ENCODE results near the gene TMEM106B.

DNA sequence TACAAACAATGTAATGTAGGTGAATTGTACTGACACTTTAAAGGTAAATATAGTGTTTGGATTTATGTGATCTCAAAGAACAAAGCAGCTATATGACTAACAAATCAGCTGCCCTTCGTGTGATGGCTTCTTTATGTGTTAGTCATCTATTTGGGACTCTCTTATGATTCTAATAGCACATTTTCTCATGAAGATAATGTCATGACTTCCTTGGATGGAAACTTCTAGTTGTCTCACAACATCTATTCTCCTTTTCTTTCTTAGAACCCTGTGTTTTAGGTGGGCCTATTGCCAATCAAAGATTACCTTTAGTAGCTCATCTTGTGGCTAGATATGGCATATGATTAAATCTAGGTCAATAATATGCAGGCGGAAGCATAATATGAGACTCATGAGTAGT is 45.0 kb downstream of the TMEM106B start:
- TF ChIP-seq, protein P1, sequence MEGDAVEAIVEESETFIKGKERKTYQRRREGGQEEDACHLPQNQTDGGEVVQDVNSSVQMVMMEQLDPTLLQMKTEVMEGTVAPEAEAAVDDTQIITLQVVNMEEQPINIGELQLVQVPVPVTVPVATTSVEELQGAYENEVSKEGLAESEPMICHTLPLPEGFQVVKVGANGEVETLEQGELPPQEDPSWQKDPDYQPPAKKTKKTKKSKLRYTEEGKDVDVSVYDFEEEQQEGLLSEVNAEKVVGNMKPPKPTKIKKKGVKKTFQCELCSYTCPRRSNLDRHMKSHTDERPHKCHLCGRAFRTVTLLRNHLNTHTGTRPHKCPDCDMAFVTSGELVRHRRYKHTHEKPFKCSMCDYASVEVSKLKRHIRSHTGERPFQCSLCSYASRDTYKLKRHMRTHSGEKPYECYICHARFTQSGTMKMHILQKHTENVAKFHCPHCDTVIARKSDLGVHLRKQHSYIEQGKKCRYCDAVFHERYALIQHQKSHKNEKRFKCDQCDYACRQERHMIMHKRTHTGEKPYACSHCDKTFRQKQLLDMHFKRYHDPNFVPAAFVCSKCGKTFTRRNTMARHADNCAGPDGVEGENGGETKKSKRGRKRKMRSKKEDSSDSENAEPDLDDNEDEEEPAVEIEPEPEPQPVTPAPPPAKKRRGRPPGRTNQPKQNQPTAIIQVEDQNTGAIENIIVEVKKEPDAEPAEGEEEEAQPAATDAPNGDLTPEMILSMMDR (IDR thresholded peaks at IDR 0.05) = no peak
- no peak for TF ChIP-seq POLR2A (IDR thresholded peaks at IDR 0.05)

Data from body of pancreas (tissue), 4 donors.